Activated CD8-positive, alpha-beta memory T cell treated with anti-CD3 and anti-CD28 coated beads, Interleukin-2, amount 50 U/mL, for 48 hours (primary cell): ENCODE results near the gene PCDHGB2.

Experiments used
- DNase-seq: peaks from one replicate; pipeline ENCODE4 v3.0.0-alpha.2; 2020

The PCDHGB2 gene

DNA sequence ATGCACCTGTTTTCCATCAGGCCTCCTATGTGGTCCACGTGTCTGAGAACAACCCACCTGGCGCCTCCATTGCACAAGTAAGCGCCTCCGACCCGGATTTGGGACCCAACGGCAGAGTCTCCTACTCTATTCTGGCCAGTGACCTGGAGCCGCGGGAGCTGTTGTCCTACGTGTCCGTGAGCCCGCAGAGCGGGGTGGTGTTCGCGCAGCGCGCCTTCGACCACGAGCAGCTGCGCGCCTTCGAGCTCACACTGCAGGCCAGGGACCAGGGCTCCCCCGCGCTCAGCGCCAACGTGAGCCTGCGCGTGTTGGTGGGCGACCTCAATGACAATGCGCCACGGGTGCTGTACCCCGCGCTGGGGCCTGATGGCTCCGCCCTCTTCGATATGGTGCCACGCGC is 8.2 kb upstream of the PCDHGB2 start:
- no peak for DNase-seq

DNA sequence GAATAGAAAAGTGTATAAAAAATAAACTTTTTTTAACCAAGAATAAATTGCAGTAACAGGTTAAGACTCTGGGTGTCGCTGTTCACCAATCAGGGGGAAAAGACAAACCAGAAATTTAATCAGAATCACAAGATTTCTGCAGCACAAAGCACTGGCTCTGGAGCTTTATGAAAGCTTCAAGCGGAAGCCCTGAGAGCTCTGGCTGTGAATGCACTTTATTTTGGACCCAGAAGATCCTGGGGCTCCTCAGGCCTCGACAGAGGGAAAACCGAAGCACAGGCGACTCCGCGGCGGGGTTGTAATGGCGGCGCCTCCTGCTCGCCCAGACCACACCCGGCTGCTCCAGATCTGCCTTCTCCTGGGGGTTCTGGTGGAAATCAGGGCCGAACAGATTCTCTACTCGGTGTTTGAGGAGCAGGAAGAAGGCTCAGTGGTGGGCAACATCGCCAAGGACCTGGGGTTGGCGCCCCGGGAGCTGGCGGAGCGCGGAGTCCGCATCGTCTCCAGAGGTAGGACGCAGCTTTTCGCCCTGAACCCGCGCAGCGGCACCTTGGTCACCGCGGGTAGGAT is 4.8 kb upstream of the PCDHGB2 start, which contains the start of gene PCDHGA4:
PCDHGA4 (plus strand) TSS at position 122 of the 570 bp plus-strand sequence; CDS start at position 209, 87 bp downstream.
- DNase-seq: no peak

DNA sequence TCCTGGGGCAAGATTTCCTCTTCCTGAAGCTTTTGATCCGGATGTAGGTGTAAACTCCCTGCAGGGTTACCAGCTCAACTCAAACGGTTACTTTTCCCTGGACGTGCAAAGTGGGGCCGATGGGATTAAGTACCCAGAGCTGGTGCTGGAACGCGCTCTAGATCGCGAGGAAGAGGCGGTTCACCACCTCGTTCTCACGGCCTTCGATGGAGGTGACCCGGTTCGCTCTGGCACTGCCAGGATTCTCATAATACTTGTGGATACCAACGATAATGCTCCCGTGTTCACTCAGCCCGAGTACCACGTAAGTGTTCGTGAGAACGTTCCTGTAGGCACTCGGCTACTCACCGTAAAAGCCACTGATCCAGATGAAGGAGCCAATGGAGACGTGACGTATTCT is 4.2 kb upstream of the PCDHGB2 start:
- DNase-seq: no peak

DNA sequence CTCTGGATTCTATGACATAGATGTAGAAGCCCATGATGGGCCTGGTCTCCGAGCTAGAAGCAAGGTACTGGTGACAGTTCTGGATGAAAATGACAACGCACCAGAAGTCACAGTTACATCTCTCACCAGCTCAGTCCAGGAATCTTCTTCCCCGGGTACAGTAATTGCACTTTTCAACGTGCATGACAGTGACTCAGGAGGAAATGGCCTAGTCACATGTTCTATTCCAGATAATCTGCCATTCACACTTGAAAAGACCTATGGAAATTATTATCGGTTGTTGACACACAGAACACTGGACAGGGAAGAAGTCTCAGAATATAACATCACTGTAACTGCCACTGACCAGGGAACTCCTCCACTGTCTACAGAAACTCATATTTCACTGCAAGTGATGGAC is 3.7 kb upstream of the PCDHGB2 start:
- DNase-seq: no peak

DNA sequence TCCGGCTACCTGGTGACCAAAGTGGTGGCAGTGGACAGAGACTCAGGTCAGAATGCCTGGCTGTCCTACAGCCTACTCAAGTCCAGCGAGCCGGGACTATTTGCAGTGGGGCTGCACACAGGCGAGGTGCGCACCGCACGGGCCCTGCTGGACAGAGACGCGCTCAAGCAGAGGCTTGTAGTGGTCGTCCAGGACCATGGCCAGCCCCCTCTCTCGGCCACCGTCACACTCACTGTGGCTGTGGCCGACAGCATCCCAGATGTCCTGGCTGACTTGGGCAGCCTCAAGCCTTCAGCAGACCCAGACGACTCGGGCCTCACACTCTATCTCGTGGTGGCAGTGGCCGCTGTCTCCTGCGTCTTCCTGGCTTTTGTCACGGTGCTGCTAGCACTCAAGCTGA is 2.8 kb upstream of the PCDHGB2 start:
- DNase-seq: no peak

DNA sequence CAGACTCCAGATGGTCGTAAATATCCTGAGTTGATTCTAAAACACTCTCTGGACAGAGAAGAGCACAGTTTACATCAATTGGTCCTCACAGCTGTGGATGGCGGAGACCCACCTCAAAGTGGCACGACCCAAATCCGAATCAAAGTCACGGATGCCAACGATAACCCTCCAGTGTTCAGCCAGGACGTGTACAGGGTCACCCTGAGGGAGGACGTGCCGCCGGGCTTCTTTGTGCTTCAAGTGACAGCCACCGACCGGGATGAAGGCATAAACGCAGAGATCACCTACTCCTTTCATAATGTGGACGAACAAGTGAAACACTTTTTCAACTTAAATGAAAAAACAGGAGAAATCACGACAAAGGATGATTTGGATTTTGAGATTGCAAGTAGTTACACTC is 891 bp downstream of the PCDHGB2 start:
- no peak for DNase-seq

DNA sequence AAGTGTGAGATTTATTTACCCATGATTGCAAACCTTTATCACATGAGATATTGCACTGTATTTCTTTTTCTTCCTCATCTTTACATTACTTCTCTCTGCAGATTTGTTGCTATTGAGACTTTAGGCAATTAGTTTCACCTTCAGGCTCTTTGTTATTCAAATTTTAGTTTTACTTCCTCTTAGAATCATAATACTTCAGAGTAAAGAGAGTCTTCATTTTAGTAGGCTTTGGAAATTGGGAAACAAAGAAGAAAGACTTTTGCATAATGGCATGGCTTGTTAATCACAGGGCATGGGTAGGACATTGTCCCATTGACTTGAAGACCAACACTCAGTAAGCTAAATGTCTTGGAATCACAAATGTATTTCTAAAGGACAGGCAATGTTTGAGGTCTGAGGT is 2.9 kb downstream of the PCDHGB2 start:
- DNase-seq: no peak

DNA sequence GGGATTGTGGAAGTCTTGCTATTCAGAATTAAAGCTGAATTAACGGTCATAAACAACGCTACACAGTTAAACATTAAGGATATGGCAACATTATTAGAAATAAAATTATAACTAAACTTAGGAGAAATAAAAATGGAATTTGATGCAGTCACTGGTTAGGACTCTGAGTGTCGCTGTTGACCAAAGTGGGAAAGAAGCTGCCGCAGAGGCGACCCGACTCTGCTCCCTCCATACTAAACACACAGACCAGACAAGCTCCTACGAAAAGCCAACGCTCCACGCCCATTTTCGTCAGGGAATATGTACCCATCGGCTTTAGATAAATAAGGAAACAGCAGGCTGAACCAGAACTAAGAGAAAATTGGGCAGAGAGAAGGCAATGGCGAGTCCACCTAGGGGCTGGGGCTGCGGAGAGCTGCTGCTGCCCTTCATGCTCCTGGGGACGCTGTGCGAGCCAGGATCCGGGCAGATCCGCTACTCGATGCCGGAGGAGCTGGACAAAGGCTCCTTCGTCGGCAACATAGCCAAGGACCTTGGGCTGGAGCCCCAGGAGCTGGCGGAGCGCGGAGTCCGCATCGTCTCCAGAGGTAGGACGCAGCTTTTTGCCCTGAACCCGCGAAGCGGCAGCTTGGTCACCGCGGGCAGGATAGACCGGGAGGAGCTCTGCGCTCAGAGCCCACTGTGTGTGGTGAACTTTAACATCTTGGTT is 4.3 kb downstream of the PCDHGB2 start, which contains the start of gene PCDHGA5:
PCDHGA5 (plus strand) TSS at position 211 of the 709 bp plus-strand sequence; CDS start at position 380, 169 bp downstream.
- no peak for DNase-seq

DNA sequence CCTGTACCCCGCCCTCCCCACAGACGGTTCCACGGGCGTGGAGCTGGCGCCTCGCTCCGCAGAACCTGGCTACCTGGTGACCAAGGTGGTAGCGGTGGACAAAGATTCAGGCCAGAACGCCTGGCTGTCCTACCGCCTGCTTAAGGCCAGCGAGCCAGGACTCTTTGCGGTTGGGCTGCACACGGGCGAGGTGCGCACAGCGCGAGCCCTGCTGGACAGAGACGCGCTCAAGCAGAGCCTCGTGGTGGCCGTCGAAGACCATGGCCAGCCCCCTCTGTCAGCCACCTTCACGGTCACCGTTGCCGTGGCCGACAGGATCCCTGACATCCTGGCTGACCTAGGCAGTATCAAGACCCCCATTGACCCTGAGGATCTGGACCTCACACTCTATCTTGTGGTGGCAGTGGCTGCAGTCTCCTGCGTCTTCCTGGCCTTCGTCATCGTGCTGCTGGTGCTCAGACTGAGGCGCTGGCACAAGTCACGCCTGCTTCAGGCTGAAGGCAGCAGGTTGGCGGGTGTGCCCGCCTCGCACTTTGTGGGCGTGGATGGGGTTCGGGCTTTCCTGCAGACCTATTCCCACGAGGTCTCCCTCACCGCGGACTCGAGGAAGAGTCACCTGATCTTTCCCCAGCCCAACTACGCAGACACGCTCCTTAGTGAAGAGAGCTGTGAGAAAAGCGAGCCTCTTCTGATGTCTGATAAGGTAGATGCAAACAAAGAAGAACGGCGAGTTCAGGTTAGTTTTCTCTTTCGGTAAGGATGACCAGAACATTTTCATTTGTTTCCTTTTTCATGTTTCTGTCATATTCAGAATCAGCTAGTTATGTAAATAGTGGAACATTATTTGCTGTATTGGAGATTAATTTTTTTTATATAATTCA is 6.5 kb downstream of the PCDHGB2 start:
- no peak for DNase-seq

DNA sequence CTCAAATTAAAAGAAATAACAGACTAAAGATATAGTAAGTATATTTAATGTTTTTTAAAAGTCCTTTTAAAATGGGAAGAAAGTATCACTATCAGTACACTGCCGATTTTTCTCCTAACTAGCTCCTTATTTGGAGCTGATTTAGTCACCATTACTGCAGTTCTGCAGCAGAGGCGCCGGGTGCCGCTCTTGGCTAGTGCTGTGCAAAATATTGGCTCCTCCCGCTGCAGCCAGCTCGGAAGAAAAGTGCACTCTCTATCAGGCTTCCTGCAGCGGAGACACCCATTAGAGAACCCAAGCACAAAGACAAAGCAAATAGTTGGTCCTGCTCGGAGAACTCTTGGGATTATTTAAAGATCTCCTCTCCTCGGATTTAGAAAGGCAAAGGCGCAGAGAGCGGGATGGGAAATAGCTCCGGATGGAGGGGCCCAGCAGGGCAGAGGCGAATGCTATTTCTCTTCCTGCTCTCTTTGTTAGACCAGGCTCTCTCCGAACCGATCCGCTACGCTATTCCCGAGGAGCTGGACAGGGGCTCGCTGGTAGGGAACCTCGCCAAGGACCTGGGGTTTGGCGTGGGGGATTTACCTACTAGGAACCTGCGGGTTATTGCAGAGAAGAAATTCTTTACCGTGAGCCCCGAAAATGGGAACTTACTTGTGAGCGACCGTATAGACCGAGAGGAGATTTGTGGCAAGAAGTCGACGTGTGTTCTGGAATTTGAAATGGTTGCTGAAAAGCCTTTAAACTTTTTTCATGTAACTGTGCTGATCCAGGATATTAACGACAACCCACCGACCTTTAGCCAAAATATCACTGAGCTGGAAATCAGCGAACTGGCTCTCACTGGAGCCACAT is 10.4 kb downstream of the PCDHGB2 start, which contains the start of gene PCDHGB3:
PCDHGB3 (plus strand) TSS at position 249 of the 855 bp plus-strand sequence; CDS start at position 402, 153 bp downstream.
- DNase-seq: no peak

DNA sequence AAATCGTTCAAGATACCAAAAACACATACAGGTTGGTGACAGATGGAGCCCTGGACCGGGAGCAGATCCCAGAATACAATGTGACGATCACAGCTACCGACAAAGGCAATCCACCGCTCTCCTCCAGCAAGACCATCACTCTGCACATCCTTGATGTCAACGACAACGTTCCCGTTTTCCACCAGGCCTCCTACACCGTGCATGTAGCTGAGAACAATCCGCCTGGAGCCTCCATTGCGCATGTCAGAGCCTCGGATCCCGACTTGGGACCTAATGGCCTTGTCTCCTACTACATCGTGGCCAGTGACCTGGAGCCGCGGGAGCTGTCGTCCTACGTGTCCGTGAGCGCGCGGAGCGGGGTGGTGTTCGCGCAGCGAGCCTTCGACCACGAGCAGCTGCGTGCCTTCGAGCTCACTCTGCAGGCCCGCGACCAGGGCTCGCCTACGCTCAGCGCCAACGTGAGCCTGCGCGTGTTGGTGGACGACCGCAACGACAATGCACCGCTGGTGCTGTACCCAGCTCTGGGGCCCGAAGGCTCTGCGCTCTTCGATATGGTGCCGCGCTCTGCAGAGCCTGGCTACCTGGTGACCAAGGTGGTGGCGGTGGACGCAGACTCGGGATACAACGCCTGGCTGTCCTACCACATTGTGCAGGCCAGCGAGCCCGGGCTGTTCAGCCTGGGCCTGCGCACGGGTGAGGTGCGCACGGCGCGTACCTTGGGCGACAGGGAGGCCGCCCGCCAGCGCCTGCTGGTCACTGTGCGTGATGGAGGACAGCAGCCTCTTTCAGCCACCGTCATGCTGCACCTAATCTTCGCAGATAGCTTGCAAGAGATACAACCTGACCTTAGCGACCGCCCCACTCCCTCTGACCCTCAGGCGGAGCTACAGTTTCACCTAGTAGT is 12.0 kb downstream of the PCDHGB2 start:
- no peak for DNase-seq

DNA sequence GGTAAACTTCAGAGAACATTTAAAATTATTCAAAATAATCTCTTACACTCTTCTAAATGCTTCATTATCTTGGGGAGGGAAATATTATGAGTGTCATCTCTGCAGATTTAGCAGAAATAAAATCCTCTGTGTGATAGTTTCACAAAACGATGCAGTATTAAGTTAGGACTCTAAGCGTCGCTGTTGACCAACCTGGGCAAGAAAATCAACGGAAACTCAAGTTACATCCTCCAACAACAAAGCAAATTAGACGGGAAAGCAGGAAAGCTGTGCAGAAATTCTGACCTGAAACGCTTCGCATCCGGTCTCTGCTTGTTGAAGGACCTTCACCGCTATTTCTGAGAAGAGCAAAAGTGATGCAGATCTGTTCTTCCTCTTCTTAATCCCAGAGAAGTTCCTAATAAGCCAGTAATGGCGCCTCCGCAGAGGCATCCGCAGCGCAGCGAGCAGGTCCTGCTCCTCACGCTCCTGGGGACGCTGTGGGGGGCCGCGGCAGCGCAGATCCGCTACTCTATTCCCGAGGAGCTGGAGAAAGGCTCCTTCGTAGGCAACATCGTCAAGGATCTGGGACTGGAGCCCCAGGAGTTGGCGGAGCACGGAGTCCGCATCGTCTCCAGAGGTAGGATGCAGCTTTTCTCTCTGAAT is 14.0 kb downstream of the PCDHGB2 start, which contains the start of gene PCDHGA6:
PCDHGA6 (plus strand) TSS at position 219 of the 645 bp plus-strand sequence; CDS start at position 412, 193 bp downstream.
- no peak for DNase-seq

DNA sequence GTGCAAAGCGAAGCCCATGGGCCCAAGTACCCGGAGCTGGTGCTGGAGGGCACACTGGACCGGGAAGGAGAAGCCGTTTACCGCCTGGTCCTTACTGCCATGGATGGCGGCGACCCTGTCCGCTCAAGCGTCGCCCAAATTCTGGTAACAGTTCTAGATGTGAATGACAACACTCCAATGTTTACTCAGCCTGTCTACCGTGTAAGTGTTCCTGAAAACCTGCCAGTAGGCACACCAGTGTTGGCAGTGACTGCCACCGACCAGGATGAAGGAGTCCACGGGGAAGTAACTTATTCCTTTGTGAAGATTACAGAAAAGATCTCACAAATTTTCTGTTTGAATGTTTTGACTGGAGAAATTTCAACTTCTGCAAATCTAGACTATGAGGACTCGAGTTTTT is 14.8 kb downstream of the PCDHGB2 start:
- DNase-seq: no peak

DNA sequence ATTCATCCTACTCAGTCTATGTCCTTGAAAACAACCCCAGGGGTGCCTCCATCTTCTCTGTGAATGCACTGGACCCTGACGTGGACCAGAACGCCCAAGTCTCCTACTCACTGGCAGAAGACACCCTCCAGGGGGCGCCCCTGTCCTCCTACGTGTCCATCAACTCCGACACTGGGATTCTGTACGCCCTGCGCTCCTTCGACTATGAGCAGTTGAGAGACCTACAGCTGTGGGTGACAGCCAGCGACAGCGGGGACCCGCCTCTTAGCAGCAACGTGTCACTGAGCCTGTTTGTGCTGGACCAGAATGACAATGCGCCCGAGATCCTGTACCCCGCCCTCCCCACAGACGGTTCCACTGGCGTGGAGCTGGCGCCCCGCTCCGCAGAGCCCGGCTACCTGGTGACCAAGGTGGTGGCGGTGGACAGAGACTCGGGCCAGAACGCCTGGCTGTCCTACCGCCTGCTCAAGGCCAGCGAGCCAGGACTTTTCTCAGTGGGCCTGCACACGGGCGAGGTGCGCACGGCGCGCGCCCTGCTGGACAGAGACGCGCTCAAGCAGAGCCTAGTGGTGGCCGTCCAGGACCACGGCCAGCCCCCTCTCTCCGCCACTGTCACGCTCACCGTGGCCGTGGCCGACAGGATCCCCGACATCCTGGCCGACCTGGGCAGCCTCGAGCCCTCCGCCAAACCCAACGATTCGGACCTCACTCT is 15.8 kb downstream of the PCDHGB2 start:
- DNase-seq: peak; percentile 52

DNA sequence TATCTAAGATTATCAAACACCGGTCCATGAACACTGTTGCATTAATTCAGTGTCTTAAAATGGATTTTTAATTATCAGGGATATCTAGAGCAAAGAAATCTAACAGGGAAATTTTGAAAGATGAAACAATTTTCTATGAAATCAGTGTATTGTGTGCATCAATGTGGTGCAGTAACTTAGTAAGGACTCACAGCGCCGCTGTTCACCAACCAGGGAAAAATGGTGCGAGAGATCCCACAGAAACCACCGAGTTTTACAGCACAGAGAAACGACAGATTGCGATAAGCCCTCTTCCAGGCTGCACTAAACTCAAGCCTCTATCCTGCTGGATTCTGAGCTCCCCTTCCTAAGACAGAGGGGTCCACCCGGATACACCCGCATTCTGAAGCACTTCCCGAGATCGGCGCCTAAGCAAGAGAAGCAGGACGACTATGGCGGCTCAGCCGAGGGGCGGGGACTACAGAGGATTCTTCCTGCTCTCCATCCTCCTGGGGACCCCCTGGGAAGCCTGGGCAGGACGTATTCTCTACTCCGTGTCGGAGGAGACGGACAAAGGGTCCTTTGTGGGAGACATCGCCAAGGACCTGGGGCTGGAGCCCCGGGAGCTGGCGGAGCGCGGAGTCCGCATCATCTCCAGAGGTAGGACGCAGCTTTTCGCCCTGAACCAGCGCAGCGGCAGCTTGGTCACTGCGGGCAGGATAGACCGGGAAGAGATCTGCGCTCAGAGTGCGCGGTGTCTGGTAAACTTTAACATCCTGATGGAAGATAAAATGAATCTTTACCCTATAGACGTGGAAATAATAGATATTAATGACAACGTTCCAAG is 22.9 kb downstream of the PCDHGB2 start, which contains the start of gene PCDHGA7:
PCDHGA7 (plus strand) TSS at position 274 of the 826 bp plus-strand sequence; CDS start at position 432, 158 bp downstream.
- DNase-seq: peak; percentile 32

DNA sequence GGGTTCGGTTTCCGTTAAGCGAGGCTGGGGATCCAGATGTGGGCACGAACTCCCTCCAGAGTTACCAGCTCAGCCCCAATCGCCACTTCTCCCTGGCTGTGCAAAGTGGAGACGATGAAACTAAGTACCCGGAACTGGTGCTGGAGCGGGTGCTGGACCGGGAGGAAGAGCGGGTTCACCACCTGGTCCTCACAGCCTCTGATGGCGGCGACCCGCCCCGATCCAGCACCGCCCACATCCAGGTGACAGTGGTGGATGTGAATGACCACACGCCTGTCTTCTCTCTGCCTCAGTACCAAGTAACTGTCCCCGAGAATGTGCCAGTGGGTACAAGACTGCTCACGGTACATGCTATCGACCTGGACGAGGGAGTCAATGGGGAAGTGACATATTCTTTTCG is 23.6 kb downstream of the PCDHGB2 start:
- DNase-seq: peak; percentile 35

DNA sequence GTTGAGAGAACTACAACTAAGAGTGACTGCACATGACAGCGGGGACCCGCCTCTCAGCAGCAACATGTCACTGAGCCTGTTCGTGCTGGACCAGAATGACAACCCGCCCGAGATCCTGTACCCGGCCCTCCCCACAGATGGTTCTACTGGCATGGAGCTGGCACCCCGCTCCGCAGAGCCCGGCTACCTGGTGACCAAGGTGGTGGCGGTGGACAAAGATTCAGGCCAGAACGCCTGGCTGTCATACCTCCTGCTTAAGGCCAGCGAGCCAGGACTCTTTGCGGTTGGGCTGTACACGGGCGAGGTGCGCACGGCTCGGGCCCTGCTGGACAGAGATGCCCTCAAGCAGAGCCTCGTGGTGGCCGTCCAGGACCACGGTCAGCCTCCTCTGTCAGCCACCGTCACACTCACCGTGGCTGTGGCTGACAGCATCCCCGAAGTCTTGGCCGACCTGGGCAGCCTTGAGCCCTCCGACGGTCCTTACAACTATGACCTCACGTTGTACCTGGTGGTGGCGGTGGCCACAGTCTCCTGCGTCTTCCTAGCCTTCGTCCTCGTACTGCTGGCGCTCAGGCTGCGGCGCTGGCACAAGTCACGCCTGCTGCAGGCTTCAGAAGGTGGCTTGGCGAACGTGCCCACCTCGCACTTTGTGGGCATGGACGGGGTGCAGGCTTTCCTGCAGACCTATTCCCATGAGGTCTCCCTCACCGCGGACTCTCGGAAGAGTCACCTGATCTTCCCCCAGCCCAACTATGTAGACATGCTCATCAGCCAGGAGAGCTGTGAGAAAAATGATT is 24.9 kb downstream of the PCDHGB2 start:
- DNase-seq: no peak
